GM21423 (cell line): ENCODE measurements around the gene PTPRN2.
"Not testable (repeated sequence)": the region's sequence is repeated elsewhere in the genome, so short reads cannot be mapped to it uniquely, and the experiment has no call there.

Experiments used
- ATAC-seq: cut with Tn5 transposase; IDR thresholded peaks from one replicate; pipeline ENCODE4 v1.9.1; 2021; ENCODE audit warnings: mild to moderate bottlenecking, moderate library complexity; ENCODE audit not compliant: unreplicated experiment

The PTPRN2 gene

GRCh38 chr7:158424531-158424930 is 163.1 kb downstream of the PTPRN2 start:
- ATAC-seq: no peak

- ATAC-seq: no peak
These were observed 163.6 kb downstream of the PTPRN2 start for GRCh38 chr7:158424011-158424410.

- no peak for ATAC-seq
These were observed 164.6 kb downstream of the PTPRN2 start for GRCh38 chr7:158422887-158423560.

- no peak for ATAC-seq
These were observed 165.3 kb downstream of the PTPRN2 start for GRCh38 chr7:158422196-158422886.

- ATAC-seq: no peak
These were observed 166.3 kb downstream of the PTPRN2 start for GRCh38 chr7:158421361-158421760.

GRCh38 chr7:158420591-158421340 is 166.9 kb downstream of the PTPRN2 start:
- no peak for ATAC-seq

- ATAC-seq: no peak
These were observed 168.3 kb downstream of the PTPRN2 start for GRCh38 chr7:158419238-158419785.

- ATAC-seq: not testable (repeated sequence)
These were observed 169.2 kb downstream of the PTPRN2 start for GRCh38 chr7:158418395-158418794.

GRCh38 chr7:158416283-158416933 is 171.2 kb downstream of the PTPRN2 start:
- ATAC-seq: no peak

- ATAC-seq: no peak
These were observed 172.3 kb downstream of the PTPRN2 start for GRCh38 chr7:158415316-158415715.

GRCh38 chr7:158414486-158414961 is 173.1 kb downstream of the PTPRN2 start:
- no peak for ATAC-seq

- ATAC-seq: no peak
These were observed 173.6 kb downstream of the PTPRN2 start for GRCh38 chr7:158414002-158414401.

- ATAC-seq: no peak
These were observed 176.2 kb downstream of the PTPRN2 start for GRCh38 chr7:158411232-158411950.

GRCh38 chr7:158410720-158411119 is 176.9 kb downstream of the PTPRN2 start:
- no peak for ATAC-seq

GRCh38 chr7:158409816-158410330 is 177.8 kb downstream of the PTPRN2 start:
- ATAC-seq: no peak

- no peak for ATAC-seq
These were observed 178.5 kb downstream of the PTPRN2 start for GRCh38 chr7:158409120-158409519.

- no peak for ATAC-seq
These were observed 179.2 kb downstream of the PTPRN2 start for GRCh38 chr7:158408318-158408920.

- no peak for ATAC-seq
These were observed 179.9 kb downstream of the PTPRN2 start for GRCh38 chr7:158407581-158408317.

- no peak for ATAC-seq
These were observed 180.8 kb downstream of the PTPRN2 start for GRCh38 chr7:158406801-158407200.
